Testis (tissue), 5 donors: Measurements from ENCODE around the gene SNX19. TPM values are rescaled to one million over a fixed set of nuclear protein-coding genes. Genes with fewer than 3 reads are reported as not detected.

ENCODE experiments used
- DNase-seq: peaks from one replicate; pipeline ENCODE4 v3.0.0-alpha.2; 2019
- H3K27ac ChIP-seq, 2 donors: fragments of 200-600 bp; sonication (generic); one replicate each; pipeline ENCODE4 v1.5.1; 2019
- H3K27me3 ChIP-seq: fragments of 200-600 bp; sonication (generic); one replicate; pipeline ENCODE4 v1.5.1; 2019
- H3K36me3 ChIP-seq: fragments of 200-600 bp; sonication (generic); one replicate; pipeline ENCODE4 v1.5.1; 2017; ENCODE audit warnings: low read depth; ENCODE audit errors: missing control alignments
- H3K4me1 ChIP-seq: fragments of 200-600 bp; sonication (generic); one replicate; pipeline ENCODE4 v1.5.1; 2019
- H3K4me3 ChIP-seq, 2 donors: fragments of 200-600 bp; sonication (generic); one replicate each; pipeline ENCODE4 v1.5.1; 2017 to 2019
- H3K9me3 ChIP-seq: fragments of 200-600 bp; sonication (generic); one replicate; pipeline ENCODE4 v1.5.1; 2017
- POLR2A ChIP-seq: fragments of 450-650 bp; IDR thresholded peaks from one replicate; pipeline ENCODE4 v1.6.1; 2017; ENCODE audit warnings: antibody characterized with exemption, mild to moderate bottlenecking, moderate library complexity
- WGBS, 2 donors: methylation state at CpG; one replicate each; pipeline ENCODE4 v1.1.5; 2018; 5-methylcytosine and 5-hydroxymethylcytosine counted together
- intact Hi-C: fragments of 100-400 bp; cut with DNase I; formaldehyde crosslinking; loops from one replicate; pipeline ENCODE4 v1.15.1; 2023; ENCODE audit warnings: low total_unique reads
- long read RNA-seq, 2 donors: transcript quantifications; one replicate each; lab custom pipeline, GENCODE V29; 2026
- polyA plus RNA-seq: library from polyadenylated mRNA; stranded (reverse); fragments of 350-450 nt; fragmentation: Illumina TruSeq; extraction: RNeasy Lipid Tissue Mini Kit (QIAGEN cat#74804); gene quantifications from one replicate; pipeline ENCODE4 v1.2.3, GENCODE V29; 2014; ENCODE audit warnings: low read depth, low replicate concordance; ENCODE audit not compliant: insufficient read depth
- total RNA-seq, 2 donors: library from RNA; depleted of rRNA; stranded (reverse); fragments of >200 nt; gene quantifications; one replicate each; pipeline ENCODE4 v1.2.3, GENCODE V29; 2016
- TF ChIP-seq, protein P1 (sequence below), 3 experiments: fragments of 450-650 bp in 2 of 3; fragments of 200-600 bp in 1 of 3; sonication (generic) in 1 of 3; IDR thresholded peaks; one replicate each; pipeline ENCODE4 v1.5.1; 2016 to 2019; ENCODE audit warnings: antibody characterized with exemption in 3 of 3, mild to moderate bottlenecking in 2 of 3, moderate library complexity in 1 of 3

The SNX19 gene, protein sequence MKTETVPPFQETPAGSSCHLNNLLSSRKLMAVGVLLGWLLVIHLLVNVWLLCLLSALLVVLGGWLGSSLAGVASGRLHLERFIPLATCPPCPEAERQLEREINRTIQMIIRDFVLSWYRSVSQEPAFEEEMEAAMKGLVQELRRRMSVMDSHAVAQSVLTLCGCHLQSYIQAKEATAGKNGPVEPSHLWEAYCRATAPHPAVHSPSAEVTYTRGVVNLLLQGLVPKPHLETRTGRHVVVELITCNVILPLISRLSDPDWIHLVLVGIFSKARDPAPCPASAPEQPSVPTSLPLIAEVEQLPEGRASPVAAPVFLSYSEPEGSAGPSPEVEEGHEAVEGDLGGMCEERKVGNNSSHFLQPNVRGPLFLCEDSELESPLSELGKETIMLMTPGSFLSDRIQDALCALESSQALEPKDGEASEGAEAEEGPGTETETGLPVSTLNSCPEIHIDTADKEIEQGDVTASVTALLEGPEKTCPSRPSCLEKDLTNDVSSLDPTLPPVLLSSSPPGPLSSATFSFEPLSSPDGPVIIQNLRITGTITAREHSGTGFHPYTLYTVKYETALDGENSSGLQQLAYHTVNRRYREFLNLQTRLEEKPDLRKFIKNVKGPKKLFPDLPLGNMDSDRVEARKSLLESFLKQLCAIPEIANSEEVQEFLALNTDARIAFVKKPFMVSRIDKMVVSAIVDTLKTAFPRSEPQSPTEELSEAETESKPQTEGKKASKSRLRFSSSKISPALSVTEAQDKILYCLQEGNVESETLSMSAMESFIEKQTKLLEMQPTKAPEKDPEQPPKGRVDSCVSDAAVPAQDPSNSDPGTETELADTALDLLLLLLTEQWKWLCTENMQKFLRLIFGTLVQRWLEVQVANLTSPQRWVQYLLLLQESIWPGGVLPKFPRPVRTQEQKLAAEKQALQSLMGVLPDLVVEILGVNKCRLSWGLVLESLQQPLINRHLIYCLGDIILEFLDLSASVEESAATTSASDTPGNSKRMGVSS
- total RNA-seq (100 to 1,000 TPM; 131 to 153 TPM), polyA plus RNA-seq (144 TPM)
- long read RNA-seq, donor 1, full-length matches to known transcripts, result 5 of 12 reads
- long read RNA-seq, donor 1, partial matches to known transcripts, result 0 of 12 reads
- long read RNA-seq, donor 1, other reads (novel, unspliced or antisense), result 7 of 12 reads
- long read RNA-seq, donor 2, full-length matches to known transcripts, result 5 of 5 reads
- long read RNA-seq, donor 2, partial matches to known transcripts, result 0 of 5 reads
- long read RNA-seq, donor 2, other reads (novel, unspliced or antisense), result 0 of 5 reads

DNA sequence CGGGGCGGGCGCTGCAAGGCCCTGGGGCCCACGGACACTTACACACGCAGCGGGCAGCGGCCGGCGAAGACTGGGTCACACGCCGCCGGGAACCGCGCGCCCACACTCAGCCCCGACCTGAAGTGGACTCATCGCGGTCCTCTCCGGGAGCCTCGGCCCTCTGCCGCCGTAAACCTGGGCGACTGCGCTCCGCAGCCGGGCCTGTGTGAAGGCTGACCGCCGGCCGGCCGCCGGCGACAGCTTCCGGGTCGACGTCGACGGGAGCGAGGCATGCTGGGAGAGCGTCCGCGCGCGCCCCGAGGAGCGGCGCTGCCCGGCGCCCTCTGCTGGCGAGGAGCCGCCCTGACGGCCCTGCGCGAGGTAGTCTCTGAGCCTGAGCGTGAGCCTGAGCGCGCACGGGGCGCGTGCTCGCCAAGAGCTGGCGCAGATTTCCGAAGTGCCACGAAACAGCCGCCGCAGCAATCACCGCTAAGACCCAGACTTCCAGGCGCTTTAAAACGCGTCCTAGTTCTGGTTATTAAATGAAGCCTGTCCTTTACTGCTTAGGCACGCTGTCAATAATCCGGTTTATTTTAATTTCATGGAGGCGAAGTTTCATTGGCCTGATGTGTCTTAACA is at the start of gene SNX19:
TSS of gene SNX19 (minus strand) at position 242 of the 618 bp plus-strand sequence. CDS start 540 bp downstream, outside the sequence.
- peak within 1 kb of the TSS; percentile 79 to 99 for H3K4me3 ChIP-seq
- intact Hi-C loops, result no loop called here
- no peaks in the 10 kb centered on the region for H3K36me3 ChIP-seq
- peak within 1 kb of the TSS; percentile 56 to 78 for H3K27ac ChIP-seq
- no peaks in the 10 kb centered on the region for H3K9me3 ChIP-seq
- H3K27me3 ChIP-seq, result no peaks in the 10 kb centered on the region
- WGBS, 2 donors, result 0 to 1% methylated on average over 21 to 56 of the region's 72 CpGs
- H3K4me1 ChIP-seq, result peaks cover 7% of the 10 kb centered on the region
- peak; percentile 94 for DNase-seq
- TF ChIP-seq, protein P1, sequence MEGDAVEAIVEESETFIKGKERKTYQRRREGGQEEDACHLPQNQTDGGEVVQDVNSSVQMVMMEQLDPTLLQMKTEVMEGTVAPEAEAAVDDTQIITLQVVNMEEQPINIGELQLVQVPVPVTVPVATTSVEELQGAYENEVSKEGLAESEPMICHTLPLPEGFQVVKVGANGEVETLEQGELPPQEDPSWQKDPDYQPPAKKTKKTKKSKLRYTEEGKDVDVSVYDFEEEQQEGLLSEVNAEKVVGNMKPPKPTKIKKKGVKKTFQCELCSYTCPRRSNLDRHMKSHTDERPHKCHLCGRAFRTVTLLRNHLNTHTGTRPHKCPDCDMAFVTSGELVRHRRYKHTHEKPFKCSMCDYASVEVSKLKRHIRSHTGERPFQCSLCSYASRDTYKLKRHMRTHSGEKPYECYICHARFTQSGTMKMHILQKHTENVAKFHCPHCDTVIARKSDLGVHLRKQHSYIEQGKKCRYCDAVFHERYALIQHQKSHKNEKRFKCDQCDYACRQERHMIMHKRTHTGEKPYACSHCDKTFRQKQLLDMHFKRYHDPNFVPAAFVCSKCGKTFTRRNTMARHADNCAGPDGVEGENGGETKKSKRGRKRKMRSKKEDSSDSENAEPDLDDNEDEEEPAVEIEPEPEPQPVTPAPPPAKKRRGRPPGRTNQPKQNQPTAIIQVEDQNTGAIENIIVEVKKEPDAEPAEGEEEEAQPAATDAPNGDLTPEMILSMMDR (IDR thresholded peaks at IDR 0.05), result peak; percentile 90 to 99 (median 96)
- peak; percentile 22 for TF ChIP-seq POLR2A

DNA sequence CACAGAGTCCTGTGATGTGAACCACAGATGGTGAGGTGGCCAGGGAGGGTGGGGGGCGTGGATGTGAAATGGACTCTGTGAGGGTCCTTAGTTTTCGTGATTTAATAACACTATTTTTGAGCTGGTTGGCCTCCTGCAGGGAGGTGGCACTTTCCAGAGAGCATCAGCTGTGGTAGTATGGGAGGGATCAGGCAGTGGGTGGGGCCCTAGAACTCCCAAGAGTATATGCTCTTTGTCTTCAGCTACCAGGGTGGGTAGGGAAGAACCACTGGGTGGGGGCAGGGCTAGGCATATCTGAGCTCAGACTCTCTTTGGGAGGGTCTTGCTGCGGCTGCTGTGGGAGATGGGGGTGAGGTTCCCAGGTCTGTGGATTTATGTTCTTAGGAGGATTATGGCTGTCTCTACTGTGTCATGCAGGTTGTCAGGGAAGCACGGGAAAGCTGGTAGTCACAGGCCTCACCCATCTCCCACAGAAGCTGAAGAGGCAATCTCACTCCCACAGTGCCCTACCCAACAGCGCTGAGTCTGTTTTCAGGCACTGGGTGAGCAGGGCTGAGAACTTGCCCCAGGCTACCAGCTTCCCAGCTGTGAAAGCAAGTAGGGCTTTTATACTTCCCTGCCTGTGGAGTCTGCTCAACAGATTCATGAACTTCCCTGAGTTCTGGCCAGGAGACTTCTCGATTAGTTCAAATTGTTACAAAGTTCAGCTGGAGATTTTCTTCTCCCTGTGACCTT is 47.9 kb upstream of the SNX19 start:
- intact Hi-C loops, result no loop called here
- TF ChIP-seq, protein P1 (IDR thresholded peaks at IDR 0.05), result no peak
- no peak for TF ChIP-seq POLR2A
- Histone ChIP-seq H3K4me1 (no peaks in the 10 kb centered on the region), H3K27me3 (no peaks in the 10 kb centered on the region), H3K4me3 (no peak overlapping the region), H3K27ac (no peak overlapping the region), H3K9me3 (no peaks in the 10 kb centered on the region), H3K36me3 (no peaks in the 10 kb centered on the region)
- no peak for DNase-seq
- 86 to 88% methylated on average over 3 to 6 of the region's 6 CpGs for WGBS, 2 donors

DNA sequence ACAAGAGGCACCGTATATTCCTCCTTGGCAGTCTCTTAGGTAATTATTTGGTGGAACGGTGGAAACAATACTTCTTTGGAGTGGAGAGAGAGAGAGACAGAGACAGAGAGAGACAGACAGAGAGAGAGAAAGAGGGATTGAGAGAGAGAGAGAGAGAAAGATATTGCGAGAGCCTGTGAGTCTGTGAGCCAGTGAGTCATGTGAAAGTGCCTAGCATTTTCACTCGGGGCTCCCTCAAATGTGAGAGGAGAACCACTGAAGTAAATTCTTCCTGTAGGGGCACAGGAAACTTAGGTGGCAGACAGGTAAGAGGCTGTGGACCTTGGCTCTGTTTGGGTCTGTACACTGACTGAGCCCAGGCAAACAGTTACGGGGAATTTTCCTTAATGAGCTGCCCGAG is 31.6 kb upstream of the SNX19 start:
- Histone ChIP-seq H3K4me3 (no peak overlapping the region), H3K9me3 (no peaks in the 10 kb centered on the region), H3K27me3 (no peaks in the 10 kb centered on the region), H3K36me3 (no peaks in the 10 kb centered on the region), H3K4me1 (peaks cover 4% of the 10 kb centered on the region), H3K27ac (no peak overlapping the region)
- intact Hi-C loops, result no loop called here
- 72% methylated on average over 6 of the region's 6 CpGs for WGBS, 2 donors
- TF ChIP-seq, protein P1 (IDR thresholded peaks at IDR 0.05), result no peak
- TF ChIP-seq POLR2A, result no peak
- DNase-seq, result no peak

DNA sequence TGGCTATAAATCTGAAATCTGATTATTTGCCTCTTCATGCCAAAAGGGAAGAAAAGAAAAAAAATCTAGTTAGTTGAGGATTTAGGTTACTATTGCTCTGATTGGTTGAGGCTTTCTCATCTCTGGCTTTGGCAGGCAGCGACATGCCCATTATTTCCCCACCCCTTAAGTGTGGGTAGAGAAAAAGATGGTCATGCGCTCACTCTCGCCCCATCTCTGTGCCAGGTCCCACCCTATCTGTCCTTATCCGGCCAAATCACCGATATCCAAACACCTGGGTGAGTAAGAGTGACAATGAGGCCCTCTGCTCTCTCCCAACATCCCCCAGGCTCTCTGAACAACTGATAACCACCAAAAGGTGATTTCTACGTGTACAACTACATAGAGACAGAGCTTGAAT is 31.2 kb upstream of the SNX19 start:
- Histone ChIP-seq H3K36me3 (no peaks in the 10 kb centered on the region), H3K27me3 (no peaks in the 10 kb centered on the region), H3K27ac (no peak overlapping the region), H3K9me3 (no peaks in the 10 kb centered on the region), H3K4me3 (no peak overlapping the region), H3K4me1 (peaks cover 4% of the 10 kb centered on the region)
- DNase-seq, result no peak
- 87 to 95% methylated on average over 6 of the region's 6 CpGs for whole genome bisulfite sequencing, 2 donors
- intact Hi-C loops, result no loop called here
- TF ChIP-seq, protein P1 (IDR thresholded peaks at IDR 0.05), result no peak
- TF ChIP-seq POLR2A, result no peak
